ENCODE data around the gene PUDP.
"Not testable (repeated sequence)": the region's sequence is repeated elsewhere in the genome, so short reads cannot be mapped to it uniquely, and the experiment has no call there.

Gene PUDP

GRCh38 chrX:7021991-7022390, 126.0 kb downstream of the PUDP start:
- no peaks in the 10 kb centered on the region for H3K9me3 ChIP-seq (ENCODE audit: control insufficient read depth in 1 of 2, low read length in 2 of 2)
- no peak overlapping the region for H3K27ac ChIP-seq (ENCODE audit: low read depth, low read length)
- H3K27me3 ChIP-seq (ENCODE audit: control insufficient read depth in 1 of 2, insufficient read depth in 2 of 2, low read length in 2 of 2) = no peaks in the 10 kb centered on the region
- no peaks in the 10 kb centered on the region for H3K36me3 ChIP-seq (ENCODE audit: control insufficient read depth in 1 of 2, insufficient read depth in 2 of 2, low read length in 2 of 2)
- H3K9ac ChIP-seq (ENCODE audit: low read depth in 1 of 2, low read length in 2 of 2) = no peak overlapping the region
- no peaks in the 10 kb centered on the region for H3K4me1 ChIP-seq (ENCODE audit: control insufficient read depth in 1 of 2, insufficient read depth in 2 of 2, low read length in 2 of 2)
- H3K4me3 ChIP-seq (ENCODE audit: low read depth in 1 of 2, low read length in 2 of 2) = no peak overlapping the region

GRCh38 chrX:7019555-7019954, 128.4 kb downstream of the PUDP start:
- Histone ChIP-seq H3K36me3 (ENCODE audit: control insufficient read depth in 1 of 2, insufficient read depth in 2 of 2, low read length in 2 of 2) (no peaks in the 10 kb centered on the region), H3K9me3 (ENCODE audit: control insufficient read depth in 1 of 2, low read length in 2 of 2) (no peaks in the 10 kb centered on the region), H3K27me3 (ENCODE audit: control insufficient read depth in 1 of 2, insufficient read depth in 2 of 2, low read length in 2 of 2) (no peaks in the 10 kb centered on the region), H3K4me3 (ENCODE audit: low read depth in 1 of 2, low read length in 2 of 2) (no peak overlapping the region), H3K4me1 (ENCODE audit: control insufficient read depth in 1 of 2, insufficient read depth in 2 of 2, low read length in 2 of 2) (no peaks in the 10 kb centered on the region), H3K9ac (ENCODE audit: low read depth in 1 of 2, low read length in 2 of 2) (no peak overlapping the region), H3K27ac (ENCODE audit: low read depth, low read length) (no peak overlapping the region)

DNA sequence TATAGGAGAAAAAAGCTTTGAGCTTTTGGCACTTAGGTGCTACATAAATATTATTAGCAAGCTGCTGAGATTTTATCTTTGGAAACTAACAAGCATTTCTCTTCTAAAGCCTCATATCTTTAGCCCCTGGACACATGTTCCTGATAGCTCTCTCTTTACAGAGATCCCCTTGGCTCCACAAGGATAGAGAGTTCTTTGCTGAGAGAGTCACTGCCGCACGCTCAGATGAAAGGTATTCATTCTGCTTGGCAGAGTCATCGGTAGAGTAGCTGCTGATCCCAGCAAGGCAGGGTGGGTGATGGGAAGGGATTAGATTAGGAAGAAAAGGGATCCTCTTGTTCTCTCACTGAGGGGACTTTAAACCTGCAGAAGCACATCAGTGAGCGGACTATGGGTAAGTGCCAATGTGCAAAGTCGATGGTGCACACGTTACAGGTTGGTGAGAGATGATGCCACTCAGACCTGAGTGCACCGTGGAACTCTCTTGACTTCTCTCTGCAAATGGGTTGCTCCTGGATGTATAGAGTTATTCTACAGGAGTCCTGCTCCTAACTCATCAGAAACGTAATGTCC, 135.6 kb downstream of the PUDP start:
- H3K36me3 ChIP-seq (ENCODE audit: control insufficient read depth in 1 of 2, insufficient read depth in 2 of 2, low read length in 2 of 2); H3K4me3 ChIP-seq (ENCODE audit: low read depth in 1 of 2, low read length in 2 of 2); H3K4me1 ChIP-seq (ENCODE audit: control insufficient read depth in 1 of 2, insufficient read depth in 2 of 2, low read length in 2 of 2); H3K9me3 ChIP-seq (ENCODE audit: control insufficient read depth in 1 of 2, low read length in 2 of 2); H3K27me3 ChIP-seq (ENCODE audit: control insufficient read depth in 1 of 2, insufficient read depth in 2 of 2, low read length in 2 of 2); H3K9ac ChIP-seq (ENCODE audit: low read depth in 1 of 2, low read length in 2 of 2); H3K27ac ChIP-seq (ENCODE audit: low read depth, low read length): not testable (repeated sequence)

DNA sequence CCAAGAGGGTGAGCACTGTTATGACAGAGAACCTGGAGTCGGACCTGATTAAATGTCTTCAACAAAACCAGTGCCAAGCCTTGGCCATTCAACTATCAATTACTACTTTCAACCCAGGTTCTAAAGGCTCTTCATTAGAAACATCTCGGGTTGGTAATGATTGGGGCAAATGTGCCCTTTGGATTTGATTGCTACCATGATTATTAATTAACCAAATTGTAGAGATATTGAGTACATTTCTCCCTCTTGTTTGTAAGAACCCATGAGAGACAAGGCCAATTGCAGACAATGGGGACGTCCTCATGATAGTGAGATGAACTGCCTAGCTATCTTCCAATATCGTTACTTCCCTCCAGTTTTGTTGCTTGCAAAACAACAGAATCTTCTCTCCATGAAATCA, 137.1 kb downstream of the PUDP start:
- H3K27me3 ChIP-seq (ENCODE audit: control insufficient read depth in 1 of 2, insufficient read depth in 2 of 2, low read length in 2 of 2); H3K36me3 ChIP-seq (ENCODE audit: control insufficient read depth in 1 of 2, insufficient read depth in 2 of 2, low read length in 2 of 2); H3K9me3 ChIP-seq (ENCODE audit: control insufficient read depth in 1 of 2, low read length in 2 of 2); H3K27ac ChIP-seq (ENCODE audit: low read depth, low read length); H3K4me1 ChIP-seq (ENCODE audit: control insufficient read depth in 1 of 2, insufficient read depth in 2 of 2, low read length in 2 of 2); H3K4me3 ChIP-seq (ENCODE audit: low read depth in 1 of 2, low read length in 2 of 2); H3K9ac ChIP-seq (ENCODE audit: low read depth in 1 of 2, low read length in 2 of 2): not testable (repeated sequence)

- not testable (repeated sequence) for H3K9me3 ChIP-seq (ENCODE audit: control insufficient read depth in 1 of 2, low read length in 2 of 2); H3K9ac ChIP-seq (ENCODE audit: low read depth in 1 of 2, low read length in 2 of 2); H3K36me3 ChIP-seq (ENCODE audit: control insufficient read depth in 1 of 2, insufficient read depth in 2 of 2, low read length in 2 of 2); H3K27ac ChIP-seq (ENCODE audit: low read depth, low read length); H3K4me3 ChIP-seq (ENCODE audit: low read depth in 1 of 2, low read length in 2 of 2); H3K27me3 ChIP-seq (ENCODE audit: control insufficient read depth in 1 of 2, insufficient read depth in 2 of 2, low read length in 2 of 2); H3K4me1 ChIP-seq (ENCODE audit: control insufficient read depth in 1 of 2, insufficient read depth in 2 of 2, low read length in 2 of 2)
Observed at GRCh38 chrX:7007328-7007727, 140.6 kb downstream of the PUDP start.

All from duodenal mucosa (tissue), 2 donors.